Measurements from ENCODE around the gene FANCD2. TPM values are rescaled to one million over a fixed set of nuclear protein-coding genes. Genes with fewer than 3 reads are reported as not detected.
A peak's percentile ranks its signal among the peaks of the same experiment; 100 is the strongest.
"Not testable (repeated sequence)": the region's sequence is repeated elsewhere in the genome, so short reads cannot be mapped to it uniquely, and the experiment has no call there.

Gene FANCD2
- total RNA-seq, 1 experiment from 2014 or later = 39.0 TPM

DNA sequence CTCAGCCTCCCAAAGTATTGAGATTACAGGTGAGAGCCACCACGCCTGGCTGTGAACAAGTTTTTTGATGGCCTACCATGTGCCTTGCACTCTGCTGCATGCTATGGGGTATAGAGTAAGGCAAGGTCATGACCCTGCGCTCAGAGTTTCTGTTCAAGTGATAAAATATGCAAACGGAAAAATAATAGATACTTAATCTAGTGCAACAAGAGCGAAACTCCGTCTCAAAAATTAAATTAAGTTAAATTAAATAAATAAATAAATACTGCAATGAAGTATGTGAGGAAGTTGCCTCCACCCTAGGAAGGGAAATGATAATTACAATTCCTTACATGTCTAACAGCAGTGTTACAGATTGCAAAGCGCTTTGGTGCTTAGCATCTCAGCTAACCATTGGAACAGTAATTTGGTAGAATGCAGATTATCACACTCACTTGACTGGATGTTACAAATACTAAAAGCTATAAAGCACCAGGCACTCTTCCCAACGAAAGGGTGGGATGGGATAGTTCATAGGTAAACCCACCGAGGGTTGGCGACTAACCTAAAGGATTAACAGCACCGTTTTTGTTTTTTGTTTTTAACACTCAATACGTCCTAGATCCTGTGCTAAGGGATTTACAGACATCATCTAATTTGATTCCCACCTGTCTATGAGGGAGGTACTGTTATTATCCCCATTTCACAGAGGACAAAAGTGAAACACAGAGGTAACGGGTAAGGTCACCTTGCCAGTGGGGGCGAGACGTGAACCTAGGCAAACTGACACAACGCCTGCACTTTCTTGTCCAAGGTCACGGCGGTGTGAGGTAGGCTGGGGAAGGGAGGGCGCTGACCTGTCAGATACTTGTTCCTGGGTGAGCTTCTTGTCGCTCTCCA is 793 bp upstream of the FANCD2 start:
- DNase-seq = no peak
- Histone ChIP-seq H3K9me3 (replicated peaks) (no peaks in the 10 kb centered on the region), H3K27ac (peak overlapping the region; percentile 84; the same call in 1 of the 2 replicates)

DNA sequence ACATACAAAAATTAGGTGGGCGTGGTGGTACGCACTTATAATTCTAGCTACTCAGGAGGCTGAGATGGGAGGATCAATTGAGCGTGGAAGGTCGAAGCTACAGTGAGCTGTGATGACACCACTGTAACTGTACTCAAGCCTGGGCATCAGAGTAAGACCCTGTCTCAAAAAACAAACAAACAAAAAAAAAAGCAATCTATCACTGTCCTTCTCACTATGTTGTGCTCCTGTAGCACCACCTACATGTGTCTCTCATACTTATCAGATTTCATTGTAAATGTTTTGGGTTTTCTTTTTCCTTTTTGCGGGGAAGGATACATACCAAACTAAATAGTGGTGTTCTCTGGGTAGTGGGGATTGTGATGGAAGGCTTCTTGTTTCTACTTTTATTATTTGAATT is 14.8 kb downstream of the FANCD2 start:
- no peaks in the 10 kb centered on the region for H3K4me1 ChIP-seq
- peaks cover 36% of the 10 kb centered on the region for H3K36me3 ChIP-seq
- H3K9me3 ChIP-seq (replicated peaks) = no peaks in the 10 kb centered on the region
- H3K27ac ChIP-seq = no peak overlapping the region
- H3K4me3 ChIP-seq = no peak overlapping the region
- no peak for DNase-seq
- H3K27me3 ChIP-seq = no peaks in the 10 kb centered on the region

More for the DNA sequence above, 793 bp upstream of the FANCD2 start:
- Histone ChIP-seq H3K27me3 (no peaks in the 10 kb centered on the region), H3K36me3 (peaks cover 11% of the 10 kb centered on the region; the same call in 1 of the 2 replicates), H3K4me1 (peaks cover 3% of the 10 kb centered on the region; the same call in 1 of the 2 replicates), H3K4me3 (peak overlapping the region; percentile 83)

DNA sequence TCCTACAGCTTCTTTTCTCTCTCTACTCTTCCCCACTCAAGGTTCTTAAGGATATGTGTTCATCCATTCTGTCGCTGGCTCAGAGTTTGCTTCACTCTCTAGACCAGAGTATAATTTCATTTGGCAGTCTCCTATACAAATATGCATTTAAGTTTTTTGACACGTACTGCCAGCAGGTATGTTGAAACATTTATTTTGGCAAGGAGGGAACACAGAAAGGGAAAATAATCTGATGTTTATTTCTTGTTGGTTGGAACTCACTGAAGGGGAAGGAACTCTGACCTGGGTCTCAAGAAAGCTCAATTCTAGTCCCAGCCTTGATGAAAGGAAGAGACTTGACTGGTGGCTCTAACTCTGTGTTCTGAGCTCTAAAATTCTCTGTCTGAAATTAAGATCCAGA is 21.6 kb downstream of the FANCD2 start:
- Histone ChIP-seq H3K27ac (no peak overlapping the region), H3K36me3 (peaks cover 23% of the 10 kb centered on the region), H3K9me3 (replicated peaks) (no peaks in the 10 kb centered on the region), H3K4me3 (no peak overlapping the region), H3K27me3 (no peaks in the 10 kb centered on the region), H3K4me1 (no peaks in the 10 kb centered on the region)
- no peak for DNase-seq

DNA sequence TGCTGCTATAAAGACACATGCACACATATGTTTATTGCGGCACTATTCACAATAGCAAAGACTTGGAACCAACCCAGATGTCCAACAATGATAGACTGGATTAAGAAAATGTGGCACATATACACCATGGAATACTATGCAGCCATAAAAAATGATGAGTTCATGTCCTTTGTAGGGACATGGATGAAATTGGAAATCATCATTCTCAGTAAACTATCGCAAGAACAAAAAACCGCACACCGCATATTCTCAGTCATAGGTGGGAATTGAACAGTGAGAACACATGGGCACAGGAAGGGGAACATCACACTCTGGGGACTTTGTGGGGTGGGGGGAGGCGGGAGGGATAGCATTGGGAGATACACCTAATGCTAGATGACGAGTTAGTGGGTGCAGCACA is 26.8 kb downstream of the FANCD2 start:
- DNase-seq; H3K9me3 ChIP-seq (replicated peaks); H3K27ac ChIP-seq; H3K27me3 ChIP-seq; H3K4me3 ChIP-seq; H3K4me1 ChIP-seq: not testable (repeated sequence)
- H3K36me3 ChIP-seq = peaks cover 11% of the 10 kb centered on the region

DNA sequence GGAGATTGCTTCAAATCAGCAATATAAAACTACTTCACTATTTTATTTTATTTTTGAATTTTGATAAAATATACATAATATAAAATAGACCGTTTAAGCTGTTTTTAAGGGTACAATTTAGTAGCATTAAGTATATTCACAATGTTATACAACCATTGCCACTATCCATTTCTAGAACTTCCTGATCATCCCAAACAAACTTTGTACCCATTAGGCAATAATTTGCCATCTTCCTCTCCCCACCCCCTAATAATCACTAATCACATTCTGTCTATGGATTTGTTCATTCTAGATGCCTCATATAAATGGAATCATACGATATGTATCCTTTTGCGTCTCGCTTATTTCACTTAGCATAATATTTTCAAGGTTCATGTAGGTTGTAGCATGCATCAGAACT is 28.9 kb downstream of the FANCD2 start:
- no peaks in the 10 kb centered on the region for H3K4me1 ChIP-seq
- H3K27ac ChIP-seq = no peak overlapping the region
- no peak for DNase-seq
- H3K27me3 ChIP-seq = no peaks in the 10 kb centered on the region
- H3K4me3 ChIP-seq = no peak overlapping the region
- H3K36me3 ChIP-seq = peaks cover 7% of the 10 kb centered on the region; the same call in 1 of the 2 replicates
- no peaks in the 10 kb centered on the region for H3K9me3 ChIP-seq (replicated peaks)

DNA sequence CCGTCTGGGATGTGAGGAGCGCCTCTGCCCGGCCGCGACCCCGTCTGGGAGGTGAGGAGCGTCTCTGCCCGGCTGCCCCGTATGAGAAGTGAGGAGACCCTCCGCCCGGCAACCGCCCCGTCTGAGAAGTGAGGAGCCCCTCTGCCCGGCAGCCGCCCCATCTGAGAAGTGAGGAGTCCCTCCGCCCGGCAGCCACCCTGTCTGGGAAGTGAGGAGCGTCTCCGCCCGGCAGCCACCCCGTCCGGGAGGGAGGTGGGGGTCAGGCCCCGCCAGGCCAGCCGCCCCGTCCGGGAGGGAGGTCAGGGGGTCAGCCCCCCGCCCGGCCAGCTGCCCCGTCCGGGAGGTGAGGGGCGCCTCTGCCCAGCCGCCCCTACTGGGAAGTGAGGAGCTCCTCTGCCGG is 43.8 kb downstream of the FANCD2 start:
- H3K36me3 ChIP-seq = peaks cover 30% of the 10 kb centered on the region
- H3K27me3 ChIP-seq; H3K4me3 ChIP-seq; H3K27ac ChIP-seq; H3K9me3 ChIP-seq (replicated peaks); H3K4me1 ChIP-seq; DNase-seq: not testable (repeated sequence)

DNA sequence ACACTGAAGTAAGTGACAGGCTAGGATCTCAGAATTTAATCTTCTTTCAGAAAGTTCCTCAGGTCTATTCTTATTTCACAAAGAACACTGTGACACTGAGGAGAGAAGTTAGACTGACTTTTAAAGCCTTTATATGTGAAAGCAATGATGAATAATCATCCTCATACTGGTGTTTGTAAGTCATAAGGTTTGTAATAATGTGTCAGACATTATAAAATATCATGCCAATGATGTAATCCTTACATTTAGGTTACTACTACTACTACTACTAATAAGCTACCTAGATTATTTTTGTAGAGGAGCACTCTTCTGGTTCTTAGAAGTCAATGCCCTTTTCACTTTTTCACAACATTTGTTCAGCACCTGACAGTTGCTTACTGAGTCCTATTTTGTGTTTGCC is 48.4 kb downstream of the FANCD2 start:
- DNase-seq = no peak
- H3K27me3 ChIP-seq = no peaks in the 10 kb centered on the region

DNA sequence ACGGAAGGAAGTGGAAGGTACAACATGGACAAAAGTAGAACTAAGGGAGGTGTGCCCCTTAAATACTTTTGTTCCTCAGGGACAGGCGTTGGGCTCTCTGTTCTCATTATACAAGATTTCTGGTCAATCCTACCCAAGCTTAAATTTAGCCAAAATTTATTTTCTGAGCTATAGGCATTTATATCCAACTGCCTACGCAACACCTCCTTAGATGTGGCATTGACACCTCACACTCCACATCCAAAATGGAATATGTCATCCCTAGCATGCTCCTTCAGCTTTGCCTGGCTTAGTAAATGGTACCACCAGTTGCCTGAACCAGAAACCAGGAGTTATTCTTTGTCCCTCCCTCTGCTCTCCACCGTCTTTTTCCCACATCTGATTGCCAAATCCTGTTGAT is 55.6 kb downstream of the FANCD2 start:
- DNase-seq = no peak
- H3K27ac ChIP-seq = no peak overlapping the region
- H3K36me3 ChIP-seq = peaks cover 21% of the 10 kb centered on the region

More for the DNA sequence above, 48.4 kb downstream of the FANCD2 start:
- H3K4me1 ChIP-seq = no peaks in the 10 kb centered on the region
- H3K27ac ChIP-seq = no peak overlapping the region
- peaks cover 10% of the 10 kb centered on the region for H3K36me3 ChIP-seq
- no peaks in the 10 kb centered on the region for H3K9me3 ChIP-seq (replicated peaks)
- H3K4me3 ChIP-seq = no peak overlapping the region

DNA sequence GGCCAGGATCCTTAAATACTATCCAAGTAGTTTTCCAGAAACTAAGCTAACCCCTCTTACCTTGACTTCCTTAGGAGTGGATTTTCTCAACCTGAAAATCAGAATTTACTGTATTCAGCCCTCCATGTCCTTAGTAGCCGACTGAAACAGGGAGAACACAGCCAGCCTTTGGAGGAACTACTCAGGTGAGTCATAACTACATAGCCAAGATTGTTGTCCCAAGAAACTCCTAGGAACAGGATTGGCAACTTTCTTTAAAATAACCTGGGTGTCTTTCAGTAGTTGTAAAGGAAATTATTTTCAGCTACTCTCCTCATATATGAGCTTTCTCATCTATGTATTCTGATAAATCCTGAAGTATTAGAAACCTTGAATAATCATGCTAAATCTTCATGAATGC is 59.5 kb downstream of the FANCD2 start:
- DNase-seq = no peak
- H3K27me3 ChIP-seq = no peaks in the 10 kb centered on the region
- H3K36me3 ChIP-seq = peaks cover 30% of the 10 kb centered on the region
- H3K27ac ChIP-seq = no peak overlapping the region
- H3K9me3 ChIP-seq (replicated peaks) = no peaks in the 10 kb centered on the region
- no peaks in the 10 kb centered on the region for H3K4me1 ChIP-seq
- no peak overlapping the region for H3K4me3 ChIP-seq

More for the DNA sequence above, 55.6 kb downstream of the FANCD2 start:
- H3K27me3 ChIP-seq = no peaks in the 10 kb centered on the region
- H3K4me3 ChIP-seq = no peak overlapping the region
- H3K4me1 ChIP-seq = no peaks in the 10 kb centered on the region
- H3K9me3 ChIP-seq (replicated peaks) = no peaks in the 10 kb centered on the region

DNA sequence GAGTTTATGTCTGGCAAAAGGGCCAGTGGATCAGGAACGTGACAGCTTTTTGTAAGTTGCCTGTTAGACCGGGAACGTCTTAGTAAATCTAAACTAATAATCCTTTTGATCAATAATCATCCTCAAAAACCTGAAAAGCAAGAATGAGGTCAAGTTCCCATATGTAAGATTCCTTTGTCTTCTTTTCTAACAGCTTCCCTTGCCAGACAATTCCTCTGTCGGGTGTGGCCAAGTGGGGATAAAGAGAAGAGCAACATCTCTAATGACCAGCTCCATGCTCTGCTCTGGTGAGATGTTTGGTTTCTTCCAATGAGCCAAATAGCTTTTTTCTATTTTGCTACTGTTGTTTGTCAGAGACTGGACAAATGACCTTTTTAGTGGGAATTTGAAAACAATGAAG is 62.0 kb downstream of the FANCD2 start:
- no peak overlapping the region for H3K4me3 ChIP-seq
- no peak overlapping the region for H3K27ac ChIP-seq
- peaks cover 24% of the 10 kb centered on the region for H3K36me3 ChIP-seq
- no peaks in the 10 kb centered on the region for H3K9me3 ChIP-seq (replicated peaks)
- no peaks in the 10 kb centered on the region for H3K27me3 ChIP-seq
- no peak for DNase-seq
- H3K4me1 ChIP-seq = no peaks in the 10 kb centered on the region

DNA sequence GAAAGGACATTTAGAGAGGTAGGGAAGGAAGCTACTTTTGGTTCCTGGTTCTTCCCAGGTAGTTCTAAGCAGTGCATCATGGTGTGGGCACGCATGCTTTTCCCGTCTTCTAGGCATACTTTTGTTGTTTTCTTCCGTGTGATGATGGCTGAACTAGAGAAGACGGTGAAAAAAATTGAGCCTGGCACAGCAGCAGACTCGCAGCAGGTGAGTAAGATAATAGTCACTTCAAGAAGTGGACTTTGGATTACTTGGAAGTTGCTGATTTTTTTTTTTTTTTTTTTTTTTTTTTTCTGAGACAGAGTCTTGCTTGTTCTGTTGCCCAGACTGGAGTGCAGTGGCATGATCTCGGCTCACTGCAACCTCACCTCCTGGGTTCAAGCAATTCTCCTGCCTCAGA is 63.9 kb downstream of the FANCD2 start:
- no peaks in the 10 kb centered on the region for H3K4me1 ChIP-seq
- no peak for DNase-seq
- no peak overlapping the region for H3K27ac ChIP-seq
- no peaks in the 10 kb centered on the region for H3K9me3 ChIP-seq (replicated peaks)
- peaks cover 26% of the 10 kb centered on the region for H3K36me3 ChIP-seq
- H3K27me3 ChIP-seq = no peaks in the 10 kb centered on the region
- H3K4me3 ChIP-seq = no peak overlapping the region

DNA sequence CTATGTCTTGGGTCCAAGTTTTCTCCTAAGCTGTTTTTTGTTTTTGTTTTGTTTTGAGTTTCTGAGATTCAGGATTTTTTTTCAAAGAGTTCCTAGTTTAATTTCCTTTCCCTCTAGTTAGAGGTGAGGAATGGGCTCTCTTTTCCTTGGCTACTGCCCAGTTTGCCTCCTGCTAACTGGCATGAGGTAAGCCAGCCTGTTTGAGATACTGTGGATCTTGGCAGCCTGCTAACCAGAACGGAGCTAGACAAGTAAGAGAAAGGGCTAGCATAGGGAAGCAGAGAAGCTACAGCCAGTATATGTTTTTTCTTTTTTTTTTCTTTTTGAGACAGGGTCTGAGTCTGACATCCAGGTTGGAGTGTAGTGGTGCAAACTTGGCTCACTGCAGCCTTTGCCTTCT is 64.5 kb downstream of the FANCD2 start:
- not testable (repeated sequence) for H3K4me3 ChIP-seq; H3K27me3 ChIP-seq; H3K9me3 ChIP-seq (replicated peaks); H3K27ac ChIP-seq; DNase-seq; H3K4me1 ChIP-seq
- H3K36me3 ChIP-seq = peaks cover 26% of the 10 kb centered on the region

DNA sequence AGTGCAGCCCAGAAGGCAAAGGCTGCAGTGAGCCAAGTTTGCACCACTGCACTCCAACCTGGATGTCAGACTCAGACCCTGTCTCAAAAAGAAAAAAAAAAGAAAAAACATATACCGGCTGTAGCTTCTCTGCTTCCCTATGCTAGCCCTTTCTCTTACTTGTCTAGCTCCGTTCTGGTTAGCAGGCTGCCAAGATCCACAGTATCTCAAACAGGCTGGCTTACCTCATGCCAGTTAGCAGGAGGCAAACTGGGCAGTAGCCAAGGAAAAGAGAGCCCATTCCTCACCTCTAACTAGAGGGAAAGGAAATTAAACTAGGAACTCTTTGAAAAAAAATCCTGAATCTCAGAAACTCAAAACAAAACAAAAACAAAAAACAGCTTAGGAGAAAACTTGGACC is 65.2 kb downstream of the FANCD2 start:
- not testable (repeated sequence) for H3K4me1 ChIP-seq; DNase-seq; H3K9me3 ChIP-seq (replicated peaks); H3K27ac ChIP-seq; H3K4me3 ChIP-seq; H3K27me3 ChIP-seq
- peaks cover 26% of the 10 kb centered on the region for H3K36me3 ChIP-seq

DNA sequence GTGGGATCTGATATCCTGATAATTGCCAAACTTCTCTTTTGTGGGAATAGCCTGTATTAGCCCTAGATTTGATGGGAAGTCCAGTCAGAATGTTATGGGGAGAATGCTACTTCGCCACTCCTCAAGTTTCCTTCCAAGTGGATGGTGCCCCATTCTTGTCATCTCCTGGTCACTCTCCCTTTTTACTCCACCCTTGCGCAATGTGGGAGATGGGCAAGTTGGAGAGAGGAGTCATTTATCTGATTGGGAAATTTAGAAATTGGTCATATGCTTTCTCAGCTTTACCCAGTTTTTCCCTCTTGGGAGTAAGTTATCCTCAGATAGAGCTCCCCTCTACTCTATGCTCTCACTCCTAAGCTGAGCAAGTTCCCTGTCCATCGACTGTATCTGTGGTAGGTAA is 67.4 kb downstream of the FANCD2 start:
- no peaks in the 10 kb centered on the region for H3K4me1 ChIP-seq
- peaks cover 23% of the 10 kb centered on the region for H3K36me3 ChIP-seq
- no peak for DNase-seq
- H3K27me3 ChIP-seq = no peaks in the 10 kb centered on the region
- no peaks in the 10 kb centered on the region for H3K9me3 ChIP-seq (replicated peaks)
- no peak overlapping the region for H3K27ac ChIP-seq
- no peak overlapping the region for H3K4me3 ChIP-seq

DNA sequence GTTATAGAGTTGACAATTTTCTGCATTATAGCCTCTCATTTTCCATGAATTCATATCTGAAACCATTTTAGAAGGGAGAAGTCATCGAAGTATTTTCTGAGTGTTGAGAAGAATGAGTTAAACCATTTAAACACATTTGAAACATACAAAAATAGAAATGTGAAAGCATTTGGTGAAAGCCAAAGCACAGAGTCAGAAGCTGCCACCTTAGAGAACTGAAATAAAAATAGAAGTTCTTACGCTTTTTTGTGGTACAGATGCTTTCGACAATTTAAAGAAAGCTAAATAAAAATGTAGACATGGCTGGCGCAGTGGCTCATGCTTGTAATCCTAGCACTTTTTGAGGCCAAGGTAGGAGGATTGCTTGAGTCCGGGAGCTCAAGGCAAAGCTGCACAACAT is 72.8 kb downstream of the FANCD2 start:
- no peaks in the 10 kb centered on the region for H3K27me3 ChIP-seq
- H3K9me3 ChIP-seq (replicated peaks) = no peaks in the 10 kb centered on the region
- no peak for DNase-seq
- no peak overlapping the region for H3K4me3 ChIP-seq
- peaks cover 16% of the 10 kb centered on the region; the same call in 1 of the 2 replicates for H3K36me3 ChIP-seq
- no peaks in the 10 kb centered on the region for H3K4me1 ChIP-seq
- H3K27ac ChIP-seq = no peak overlapping the region

DNA sequence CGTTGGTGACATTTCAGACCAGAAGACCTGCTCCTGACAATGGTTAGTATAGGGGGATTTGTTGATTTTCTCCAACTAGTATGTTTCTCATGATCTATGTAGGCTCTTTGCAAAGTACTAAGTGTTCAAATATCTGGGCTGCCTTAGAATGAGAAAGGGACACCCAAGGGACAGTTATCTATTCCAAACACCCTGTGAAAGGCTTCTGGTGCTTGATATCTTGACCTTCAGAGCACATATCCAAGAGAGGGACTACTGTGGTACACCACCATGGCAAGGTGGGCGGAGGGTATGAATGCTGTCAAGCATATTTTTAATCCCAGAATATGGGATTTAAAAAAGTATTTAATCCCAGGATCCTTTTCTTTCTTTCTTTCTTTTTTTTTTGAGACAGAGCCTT is 80.7 kb downstream of the FANCD2 start:
- DNase-seq = no peak
- Histone ChIP-seq H3K4me1 (no peaks in the 10 kb centered on the region), H3K27me3 (no peaks in the 10 kb centered on the region), H3K36me3 (no peaks in the 10 kb centered on the region), H3K27ac (no peak overlapping the region), H3K9me3 (replicated peaks) (no peaks in the 10 kb centered on the region), H3K4me3 (no peak overlapping the region)

All from SJCRH30 (cell line).